DMS53 (cell line): Measurements from ENCODE around the gene KIAA0319L.
A peak's percentile ranks its signal among the peaks of the same experiment; 100 is the strongest.
"Not testable (repeated sequence)": the region's sequence is repeated elsewhere in the genome, so short reads cannot be mapped to it uniquely, and the experiment has no call there.

Source experiments
- DNase-seq: peaks from one replicate; lab custom pipeline; 2025; lab: John Stamatoyannopoulos, UW

Gene KIAA0319L

DNA sequence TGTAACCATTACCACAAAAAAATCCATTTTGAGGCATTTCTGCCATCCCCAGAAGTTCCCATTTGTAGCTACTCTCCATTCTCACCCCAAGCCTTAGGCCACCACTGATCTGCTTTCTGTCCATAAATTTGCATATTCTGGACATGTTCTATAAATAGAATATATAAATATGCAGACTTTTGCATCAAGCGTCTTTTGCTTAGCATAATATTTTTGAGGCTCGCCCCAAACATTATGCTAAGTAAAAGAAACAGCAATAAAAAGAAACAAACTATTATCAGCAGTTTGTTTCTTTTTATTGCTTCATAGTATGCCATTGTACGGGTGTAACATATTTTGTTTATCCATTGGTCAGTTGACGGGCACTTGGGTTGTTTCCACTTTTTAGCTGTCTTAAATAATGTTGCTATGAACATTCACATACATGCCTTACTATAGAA is 23.8 kb upstream of the KIAA0319L start:
- DNase-seq = no peak

DNA sequence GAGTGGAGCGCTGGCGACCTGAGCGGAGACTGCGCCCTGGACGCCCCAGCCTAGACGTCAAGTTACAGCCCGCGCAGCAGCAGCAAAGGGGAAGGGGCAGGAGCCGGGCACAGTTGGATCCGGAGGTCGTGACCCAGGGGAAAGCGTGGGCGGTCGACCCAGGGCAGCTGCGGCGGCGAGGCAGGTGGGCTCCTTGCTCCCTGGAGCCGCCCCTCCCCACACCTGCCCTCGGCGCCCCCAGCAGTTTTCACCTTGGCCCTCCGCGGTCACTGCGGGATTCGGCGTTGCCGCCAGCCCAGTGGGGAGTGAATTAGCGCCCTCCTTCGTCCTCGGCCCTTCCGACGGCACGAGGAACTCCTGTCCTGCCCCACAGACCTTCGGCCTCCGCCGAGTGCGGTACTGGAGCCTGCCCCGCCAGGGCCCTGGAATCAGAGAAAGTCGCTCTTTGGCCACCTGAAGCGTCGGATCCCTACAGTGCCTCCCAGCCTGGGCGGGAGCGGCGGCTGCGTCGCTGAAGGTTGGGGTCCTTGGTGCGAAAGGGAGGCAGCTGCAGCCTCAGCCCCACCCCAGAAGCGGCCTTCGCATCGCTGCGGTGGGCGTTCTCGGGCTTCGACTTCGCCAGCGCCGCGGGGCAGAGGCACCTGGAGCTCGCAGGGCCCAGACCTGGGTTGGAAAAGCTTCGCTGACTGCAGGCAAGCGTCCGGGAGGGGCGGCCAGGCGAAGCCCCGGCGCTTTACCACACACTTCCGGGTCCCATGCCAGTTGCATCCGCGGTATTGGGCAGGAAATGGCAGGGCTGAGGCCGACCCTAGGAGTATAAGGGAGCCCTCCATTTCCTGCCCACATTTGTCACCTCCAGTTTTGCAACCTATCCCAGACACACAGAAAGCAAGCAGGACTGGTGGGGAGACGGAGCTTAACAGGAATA is 20.1 kb upstream of the KIAA0319L start:
- DNase-seq = no peak

DNA sequence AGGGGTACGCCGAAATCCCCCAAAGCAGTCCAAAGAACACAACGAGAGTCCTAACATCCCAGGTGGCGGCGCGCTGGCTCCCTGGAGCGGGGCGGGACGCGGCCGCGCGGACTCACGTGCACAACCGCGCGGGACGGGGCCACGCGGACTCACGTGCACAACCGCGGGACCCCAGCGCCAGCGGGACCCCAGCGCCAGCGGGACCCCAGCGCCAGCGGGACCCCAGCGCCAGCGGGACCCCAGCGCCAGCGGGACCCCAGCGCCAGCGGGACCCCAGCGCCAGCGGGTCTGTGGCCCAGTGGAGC is 19.5 kb upstream of the KIAA0319L start:
- not testable (repeated sequence) for DNase-seq

DNA sequence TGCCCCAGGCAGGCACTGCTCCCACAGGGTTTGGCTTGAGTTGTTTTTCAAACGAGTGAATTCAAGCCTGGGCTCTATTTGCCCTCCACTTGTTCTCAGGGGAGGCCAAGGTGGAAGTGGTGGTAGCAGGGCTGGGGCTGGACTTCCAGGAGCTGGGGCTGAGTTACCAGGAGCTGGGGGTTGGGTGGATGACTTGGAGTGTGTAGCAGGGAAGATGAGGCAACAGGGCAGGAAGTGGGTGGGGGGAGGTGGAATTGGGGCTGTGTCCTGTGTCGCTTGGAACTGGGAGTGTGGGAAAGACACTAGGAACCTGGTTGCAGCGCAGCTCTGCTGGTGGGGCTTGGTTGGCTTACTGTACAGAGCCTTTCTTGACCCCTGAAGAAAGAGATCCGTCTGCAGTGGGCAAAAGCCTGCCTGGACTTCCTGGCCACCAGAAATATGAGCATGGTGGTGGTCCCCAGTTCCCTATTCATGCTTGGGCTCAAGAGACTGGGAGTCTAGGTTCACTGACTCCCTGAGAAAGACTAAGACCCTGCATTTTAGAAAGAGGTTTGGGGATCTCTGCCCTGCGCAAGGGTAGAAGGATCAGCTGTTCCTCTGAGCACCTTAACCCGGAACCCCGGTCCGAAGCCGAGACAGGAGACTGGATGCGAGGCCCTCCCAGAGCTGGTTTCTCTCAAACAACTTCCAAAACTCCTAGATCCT is 19.0 kb upstream of the KIAA0319L start:
- DNase-seq = no peak

DNA sequence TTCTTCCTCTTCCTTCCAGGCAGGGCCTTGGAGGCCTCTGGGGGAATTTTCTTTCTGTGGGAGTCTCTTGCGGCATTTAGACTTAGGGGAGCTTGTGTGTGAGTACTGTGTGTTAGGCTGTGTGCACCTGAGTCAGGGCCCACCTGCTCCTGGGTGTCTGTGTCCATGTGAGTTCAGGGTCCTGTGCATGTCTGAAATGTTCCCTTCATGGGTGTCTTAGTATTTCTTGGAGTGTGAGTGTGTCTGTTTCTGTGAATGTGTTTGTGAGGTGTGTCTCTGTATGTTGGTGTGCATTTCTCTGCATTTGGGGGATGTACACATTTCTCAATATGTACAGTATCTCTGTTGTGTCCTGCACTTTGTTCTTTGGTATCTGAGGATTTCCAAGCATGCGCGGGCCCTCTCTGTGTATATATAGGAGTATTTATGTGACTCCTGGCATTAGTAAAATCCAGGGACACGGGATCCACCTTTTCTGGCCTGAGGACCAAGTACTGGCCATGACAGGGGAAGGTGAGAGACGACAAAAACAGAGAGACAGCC is 18.3 kb upstream of the KIAA0319L start:
- DNase-seq = no peak

DNA sequence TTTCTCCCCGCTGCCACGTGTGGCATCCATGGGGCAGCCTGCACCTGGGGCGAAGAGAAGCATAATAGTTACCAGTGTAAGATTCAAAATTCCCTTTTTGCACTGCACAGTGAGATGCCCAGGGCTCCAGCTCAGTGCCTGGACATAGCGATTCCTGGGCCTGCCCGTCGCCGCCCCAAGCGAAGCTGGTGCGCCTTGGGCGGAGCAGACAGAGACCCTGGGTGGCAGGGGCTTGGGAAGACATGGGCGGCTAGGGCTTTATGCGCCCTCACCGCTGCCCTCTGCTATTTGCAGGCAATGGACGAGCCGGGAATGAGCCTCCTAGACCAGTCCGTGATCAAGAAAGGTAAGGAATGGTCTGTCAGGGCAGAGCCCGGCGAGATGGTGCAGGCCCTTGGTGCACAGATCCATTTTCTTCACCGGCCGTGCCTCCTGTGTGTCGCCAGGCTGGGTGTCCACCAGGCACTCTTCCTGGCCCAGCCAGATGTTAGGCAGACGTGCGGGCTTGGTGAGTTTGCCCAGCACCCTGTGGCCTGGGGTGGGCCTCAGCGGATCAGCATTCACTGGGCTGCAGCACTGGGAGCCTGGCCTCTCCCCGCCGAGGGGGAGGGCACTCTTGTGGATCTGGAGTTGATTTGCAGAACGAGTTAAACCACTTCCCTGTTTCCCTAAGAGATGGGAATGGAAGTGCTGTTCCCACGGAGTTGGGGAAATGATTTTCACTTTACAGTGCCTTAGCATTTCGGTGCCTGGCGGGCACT is 17.6 kb upstream of the KIAA0319L start:
- DNase-seq = peak; percentile 41

DNA sequence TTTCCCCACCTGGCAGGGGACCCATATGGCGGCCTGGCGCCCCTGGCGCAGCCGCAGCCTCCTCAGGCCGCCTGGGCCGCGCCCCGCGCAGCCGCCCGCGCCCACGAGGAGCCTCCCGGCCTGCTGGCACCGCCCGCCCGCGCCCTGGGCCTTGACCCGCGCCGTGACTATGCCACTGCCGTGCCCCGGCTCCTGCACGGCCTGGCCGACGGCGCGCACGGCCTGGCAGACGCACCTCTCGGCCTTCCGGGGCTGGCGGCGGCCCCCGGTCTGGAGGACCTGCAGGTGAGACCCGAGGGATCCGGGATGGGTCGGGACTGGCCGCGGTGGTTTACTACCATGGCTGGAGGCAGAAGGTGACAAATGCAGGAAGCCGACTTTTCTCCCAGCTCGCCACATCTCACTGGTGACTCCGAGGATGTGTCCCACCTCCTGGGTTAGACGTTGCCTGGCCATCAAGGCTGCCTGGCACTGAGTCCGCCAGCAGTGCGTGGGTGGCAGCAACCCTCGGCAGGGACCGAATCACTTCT is 17.0 kb upstream of the KIAA0319L start:
- no peak for DNase-seq

DNA sequence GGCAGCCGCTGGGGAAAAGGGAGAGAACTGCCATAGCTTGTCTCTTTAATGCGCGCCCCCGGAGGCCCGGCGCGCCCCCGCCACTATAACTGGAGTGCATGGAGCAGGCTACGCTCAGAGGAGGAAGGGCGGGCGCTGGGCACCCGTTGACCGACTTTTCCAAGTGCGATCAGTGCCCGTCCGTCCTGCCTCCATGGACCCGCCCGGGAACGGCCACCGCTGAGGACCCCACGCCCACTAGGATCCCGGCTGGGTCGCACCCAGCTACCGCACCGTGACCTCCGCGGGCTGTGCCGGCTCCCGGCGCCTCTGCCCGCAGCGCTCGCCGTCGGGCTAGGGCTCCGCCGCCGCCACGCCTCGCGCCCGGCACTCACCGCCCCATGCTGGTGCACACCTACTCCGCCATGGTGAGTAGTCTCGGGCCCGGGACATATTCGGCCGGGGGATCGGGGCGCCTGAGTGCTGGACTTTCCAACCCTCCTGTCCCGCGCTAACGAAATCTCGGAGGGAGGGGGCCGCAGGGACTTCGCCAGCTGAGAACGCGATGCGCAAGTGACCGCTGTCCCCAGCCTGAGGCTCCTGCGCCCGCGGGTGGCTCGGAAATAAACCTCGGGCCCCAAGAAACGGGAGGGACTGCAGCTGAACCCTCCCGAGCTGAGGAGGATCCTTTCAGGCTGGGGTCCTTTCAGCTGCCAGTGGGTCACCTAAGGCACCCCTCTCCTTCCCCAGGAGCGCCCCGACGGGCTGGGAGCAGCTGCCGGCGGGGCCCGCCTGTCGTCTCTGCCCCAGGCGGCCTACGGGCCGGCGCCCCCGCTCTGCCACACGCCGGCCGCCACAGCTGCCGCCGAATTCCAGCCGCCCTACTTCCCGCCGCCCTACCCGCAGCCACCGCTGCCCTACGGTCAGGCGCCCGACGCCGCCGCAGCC is 16.3 kb upstream of the KIAA0319L start, which contains the start of gene TFAP2E:
TFAP2E (plus strand) TSS at position 117 of the 927 bp plus-strand sequence; CDS start at position 381, 264 bp downstream.
- peak; percentile 70 for DNase-seq

DNA sequence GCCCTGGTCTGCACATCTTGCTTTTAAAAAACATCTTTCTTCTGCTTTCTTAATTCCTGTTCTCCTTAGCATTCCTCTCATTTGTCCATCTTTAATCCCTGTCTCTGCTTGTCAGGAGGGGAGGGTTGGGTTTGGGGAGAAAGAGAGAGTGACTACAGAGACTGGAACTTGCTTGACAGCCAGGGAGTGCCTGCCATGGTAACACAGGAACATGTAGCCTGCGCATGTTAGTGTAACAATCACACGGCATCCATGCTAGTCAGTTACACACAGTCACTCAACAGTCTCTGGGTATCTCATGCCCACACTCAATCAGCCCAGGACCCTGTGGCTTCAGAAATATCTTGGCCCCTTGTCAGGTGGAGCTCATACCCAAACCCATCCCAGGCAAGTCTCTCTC is 15.1 kb upstream of the KIAA0319L start:
- DNase-seq = no peak

DNA sequence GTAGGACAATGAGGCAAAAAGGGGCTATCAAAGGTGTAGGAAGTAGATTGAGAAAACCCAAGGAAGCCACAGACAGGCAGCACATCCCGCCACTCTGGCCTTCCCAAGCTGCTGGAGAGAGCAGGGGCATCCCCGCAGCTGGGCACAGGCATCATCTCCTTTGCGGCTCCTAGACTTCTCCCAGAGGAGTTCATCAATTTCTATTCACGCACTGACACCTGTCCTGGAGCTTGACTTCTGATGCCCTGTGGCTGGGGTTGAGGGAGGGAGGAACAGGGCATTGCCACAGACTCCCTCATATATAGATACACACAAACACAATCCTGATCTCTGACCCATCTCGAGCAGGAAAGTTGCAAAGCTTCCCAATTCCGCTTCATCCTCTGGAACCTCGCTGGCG is 14.1 kb upstream of the KIAA0319L start:
- no peak for DNase-seq

DNA sequence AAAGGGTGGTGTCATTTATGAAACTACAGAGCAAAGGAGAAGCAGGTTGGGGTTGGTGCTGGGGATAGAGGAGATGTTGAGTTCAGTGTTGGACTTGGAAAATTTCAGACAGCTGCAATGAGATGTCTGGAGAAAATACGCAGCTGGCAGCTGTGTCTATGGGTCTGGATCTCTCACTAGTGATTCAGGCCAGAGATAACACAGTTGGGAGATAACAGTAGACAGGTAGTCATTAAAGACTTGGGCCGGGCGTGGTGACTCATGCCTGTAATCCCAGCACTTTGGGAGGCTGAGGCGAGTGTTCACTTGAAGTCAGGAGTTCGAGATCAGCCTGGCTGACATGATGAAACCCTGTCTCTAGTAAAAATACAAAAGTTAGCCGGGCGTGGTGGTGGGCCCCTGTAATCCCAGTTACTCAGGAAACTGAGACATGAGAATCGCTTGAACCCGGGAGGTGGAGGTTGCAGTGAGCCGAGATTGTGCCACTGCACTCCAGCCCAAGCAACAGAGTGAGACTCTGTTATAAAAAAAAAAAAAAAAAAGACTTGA is 13.5 kb upstream of the KIAA0319L start:
- DNase-seq = no peak

DNA sequence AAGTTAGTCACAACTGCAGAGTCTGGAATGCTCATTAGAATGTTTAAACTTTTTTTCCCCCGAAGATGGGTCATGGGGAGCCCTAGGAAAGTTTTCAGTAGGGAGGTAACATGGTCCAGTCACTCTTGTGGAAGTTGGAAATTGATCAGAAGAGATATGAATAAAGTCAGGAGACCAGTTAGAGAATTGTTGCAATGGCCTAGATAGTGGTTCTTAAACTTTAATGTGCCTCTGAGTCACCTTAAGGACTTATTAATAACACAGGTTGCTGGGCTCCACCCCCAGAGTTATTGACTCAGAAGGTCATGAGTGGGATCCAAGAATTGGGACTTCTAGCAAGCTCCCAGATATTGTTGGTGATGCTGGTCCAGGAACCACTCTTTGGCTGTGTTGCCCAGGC is 12.7 kb upstream of the KIAA0319L start:
- no peak for DNase-seq

DNA sequence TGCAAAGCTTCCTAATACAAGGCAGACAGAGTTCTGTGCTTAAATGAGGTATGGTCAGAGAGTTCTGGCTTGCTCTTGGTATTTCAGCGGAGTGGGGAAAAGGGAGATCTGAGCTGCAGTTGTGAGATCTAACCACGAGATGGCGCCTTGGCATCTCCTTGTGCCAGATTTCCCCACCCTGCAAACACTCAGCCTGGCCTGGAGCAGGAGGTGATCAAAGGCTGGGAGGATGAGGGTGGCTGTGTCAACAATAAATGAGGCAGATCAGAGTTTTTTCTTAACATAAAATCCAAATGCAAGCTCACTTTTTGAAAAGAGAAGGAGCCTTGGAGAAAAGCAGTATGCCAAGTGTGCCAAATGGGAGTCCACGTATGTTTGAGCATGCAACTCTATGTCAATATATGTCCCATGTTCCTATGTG is 11.8 kb upstream of the KIAA0319L start:
- DNase-seq = peak; percentile 82

DNA sequence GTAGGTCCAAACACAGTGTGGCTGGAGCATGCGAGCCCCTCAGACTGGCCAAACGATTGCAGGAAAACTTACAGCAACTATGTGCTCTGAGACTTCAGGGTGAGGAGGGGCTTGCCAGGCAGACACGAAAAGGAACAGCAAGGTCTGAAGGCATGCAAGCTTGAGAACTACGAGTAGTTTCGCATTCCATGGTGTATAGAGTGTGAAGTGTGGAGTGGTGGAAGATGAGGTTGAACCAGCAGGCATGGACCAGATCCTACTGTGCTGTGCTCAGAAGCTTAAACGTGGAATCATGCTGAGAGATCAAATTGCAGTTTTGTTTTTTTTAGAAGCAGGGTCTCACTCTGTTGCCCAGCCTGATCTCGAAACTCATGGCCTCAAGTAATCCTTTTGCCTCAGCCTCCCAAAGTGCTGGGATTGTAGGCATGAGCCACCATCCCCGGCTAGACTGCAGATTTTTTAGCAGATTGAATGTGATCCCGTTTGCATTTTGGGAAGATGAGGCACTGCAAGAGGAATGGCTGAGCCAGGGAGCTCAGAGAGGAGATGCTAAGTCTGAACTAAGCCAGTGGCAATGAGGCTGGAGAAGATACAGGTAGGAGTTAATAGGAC is 10.8 kb upstream of the KIAA0319L start:
- DNase-seq = no peak

DNA sequence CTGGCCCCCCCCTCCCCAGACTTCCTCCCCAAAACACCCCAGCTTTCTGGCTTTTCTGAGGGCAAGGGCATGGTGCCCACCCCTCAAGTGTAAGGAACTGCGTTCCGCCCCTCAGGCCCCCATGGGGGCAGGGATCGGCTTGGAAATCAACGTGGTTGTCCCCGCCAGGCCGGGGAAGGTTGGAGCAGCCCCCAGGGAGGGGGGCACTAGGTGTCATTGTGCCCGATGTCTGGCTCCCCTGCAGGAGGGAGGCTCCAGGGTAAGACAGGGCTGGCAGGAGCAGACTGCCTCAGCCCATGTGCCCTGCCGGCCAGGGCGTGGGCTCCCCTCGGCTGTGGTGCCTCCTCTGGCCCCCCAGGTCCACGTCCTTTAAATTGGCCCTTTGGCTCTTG is 8.5 kb upstream of the KIAA0319L start:
- DNase-seq = no peak

DNA sequence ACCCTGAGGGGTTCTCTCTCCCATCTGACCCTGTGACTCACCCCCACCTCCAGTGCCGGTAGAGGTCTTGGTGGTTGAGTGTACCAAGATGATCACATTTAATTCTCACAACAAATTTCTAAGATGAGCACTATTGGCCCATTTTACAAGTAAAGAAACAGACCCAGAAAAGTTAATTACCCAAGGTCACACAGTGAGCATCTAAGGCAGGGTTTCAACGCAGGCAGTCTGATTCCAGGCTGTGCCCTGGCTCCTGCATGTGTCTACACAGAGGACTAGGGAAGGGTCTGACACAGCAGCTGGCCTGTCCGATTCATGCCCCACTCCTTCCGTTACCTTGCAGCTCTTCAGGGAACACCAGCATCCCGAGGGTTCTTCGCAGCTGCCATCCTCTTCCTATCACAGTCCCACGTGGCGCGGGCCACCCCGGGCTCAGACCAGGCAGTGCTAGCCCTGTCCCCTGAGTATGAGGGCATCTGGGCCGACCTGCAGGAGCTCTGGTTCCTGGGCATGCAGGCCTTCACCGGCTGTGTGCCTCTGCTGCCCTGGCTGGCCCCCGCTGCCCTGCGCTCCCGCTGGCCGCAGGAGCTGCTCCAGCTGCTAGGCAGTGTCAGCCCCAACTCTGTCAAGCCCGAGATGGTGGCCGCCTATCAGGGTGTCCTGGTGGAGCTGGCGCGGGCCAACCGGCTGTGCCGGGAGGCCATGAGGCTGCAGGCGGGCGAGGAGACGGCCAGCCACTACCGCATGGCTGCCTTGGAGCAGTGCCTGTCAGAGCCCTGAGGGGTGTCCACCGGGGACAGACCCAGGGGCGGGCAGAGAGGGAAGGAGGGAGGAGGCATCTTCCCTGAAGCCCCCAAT is 7.9 kb upstream of the KIAA0319L start:
- DNase-seq = no peak

DNA sequence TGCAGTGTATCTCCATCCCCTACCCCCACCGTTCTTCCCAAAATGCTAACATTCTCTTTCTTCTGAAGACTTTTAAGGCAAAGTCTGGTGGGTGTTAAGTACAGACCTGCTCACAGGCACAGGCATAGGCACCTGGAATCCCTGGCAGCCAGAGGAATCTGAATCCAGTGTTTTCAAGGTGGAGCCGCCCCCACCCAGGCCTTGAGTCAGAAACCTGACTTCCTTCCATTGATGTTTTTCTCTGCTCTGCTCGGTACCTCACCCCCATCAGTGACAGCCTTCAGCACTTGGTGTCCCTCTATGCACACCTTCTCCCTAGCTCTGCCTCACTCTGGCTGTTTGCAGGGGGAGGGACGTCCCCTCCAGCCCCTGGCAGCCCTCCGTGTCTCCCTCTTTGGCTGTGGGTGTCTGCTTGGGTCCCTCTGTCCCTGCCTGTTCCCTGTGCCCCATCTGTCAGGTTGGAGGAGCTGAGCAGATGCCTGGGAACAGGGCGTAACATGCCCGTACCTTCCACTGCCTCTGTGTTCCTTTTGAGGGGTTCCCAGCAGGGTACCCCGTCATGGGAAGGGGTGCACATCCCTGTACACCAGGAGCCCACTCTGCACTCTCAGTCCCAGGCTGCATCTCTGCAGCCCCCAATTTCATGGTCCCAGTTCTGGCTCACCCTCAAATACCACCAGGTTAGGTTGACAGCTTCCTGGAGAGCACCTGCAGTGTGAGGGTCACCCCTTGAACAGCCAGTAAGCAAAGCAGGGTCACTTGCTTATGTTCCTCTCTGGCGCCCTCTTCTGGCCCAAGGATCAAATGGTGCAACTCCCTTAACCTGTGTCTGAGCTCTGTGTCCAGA is 7.1 kb upstream of the KIAA0319L start:
- DNase-seq = peak; percentile 90

DNA sequence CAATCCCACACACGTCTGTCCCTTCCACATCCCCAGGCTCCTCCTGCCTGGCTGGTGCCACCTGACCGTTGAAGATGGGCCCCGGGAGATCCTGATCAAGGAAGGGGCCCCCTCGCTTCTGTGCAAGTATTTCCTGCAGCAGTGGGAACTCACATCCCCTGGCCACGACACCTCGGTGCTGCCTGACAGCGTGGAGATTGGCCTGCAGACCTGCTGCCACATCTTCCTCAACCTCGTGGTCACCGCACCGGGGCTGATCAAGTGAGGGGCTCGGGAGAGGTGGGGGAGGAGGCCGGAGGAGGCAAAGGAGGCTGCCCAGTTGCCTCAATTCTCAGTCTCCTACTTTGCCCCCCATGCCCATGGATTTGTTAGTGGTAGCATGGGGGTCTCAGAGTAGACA is 6.0 kb upstream of the KIAA0319L start:
- no peak for DNase-seq
